AG04449 (cell line): Measurements from ENCODE around the gene PDIK1L.

Experiments used
- CTCF ChIA-PET: fragments of 350-600 bp; formaldehyde crosslinking; extraction: SDS; loops from one replicate; lab custom pipeline; 2021; ENCODE audit warnings: antibody characterized with exemption; lab: Yijun Ruan, JAX
- POLR2A ChIA-PET: fragments of 400-600, 350-600 bp; formaldehyde crosslinking; extraction: SDS; loops from one replicate; lab custom pipeline; 2020; ENCODE audit warnings: antibody characterized with exemption, inconsistent platforms; lab: Yijun Ruan, JAX
- DNase-seq: peaks from one replicate; pipeline ENCODE4 v3.0.0-alpha.2; 2010; ENCODE audit warnings: low read depth, low spot score
- H3K4me3 ChIP-seq: 2 replicates; pipeline ENCODE4 v1.5.1; 2011; ENCODE audit warnings: low read depth, mild to moderate bottlenecking, control low read depth, low read length
- CTCF ChIP-seq: IDR thresholded peaks from one replicate; pipeline ENCODE4 v1.5.1; 2011; ENCODE audit warnings: mild to moderate bottlenecking, moderate library complexity, low read length, control low read depth, inconsistent platforms; ENCODE audit not compliant: insufficient read depth; ENCODE audit errors: missing control alignments

PDIK1L gene

GRCh38 chr1:26170472-26170821 lies 58.8 kb downstream of the PDIK1L start:
- ChIA-PET POLR2A (no interaction called here), CTCF (interaction anchor here (0.8 to 6.1 kb wide), 31 partner anchors 8 to 247 kb away, joined by 3 to 39 read pairs (median 7); partner anchors contain the start of genes CATSPER4, CD52, CEP85 and CNKSR1)
- peak overlapping the region; percentile 93 for H3K4me3 ChIP-seq
- no peak for TF ChIP-seq CTCF
- no peak for DNase-seq

GRCh38 chr1:26171084-26172072 lies 59.8 kb downstream of the PDIK1L start, which contains the start of gene ZNF593OS:
Gene ZNF593OS, minus strand, starts transcription at chr1:26171832. Its CDS starts 171 bp downstream, at chr1:26171661.
- CTCF ChIA-PET: interaction anchor here (0.7 to 6.1 kb wide), 10 partner anchors 9 to 193 kb away, joined by 3 to 39 read pairs (median 8); partner anchors contain the start of gene CEP85
- POLR2A ChIA-PET: no interaction called here
- DNase-seq: no peak

More at GRCh38 chr1:26171084-26172072, 59.8 kb downstream of the PDIK1L start, which contains the start of gene ZNF593OS:
- peak within 1 kb of the TSS; percentile 93 for H3K4me3 ChIP-seq
- TF ChIP-seq CTCF: no peak
